HG02943 (cell line): ENCODE data around the gene TMEM203.
"Not testable (repeated sequence)": the region's sequence is repeated elsewhere in the genome, so short reads cannot be mapped to it uniquely, and the experiment has no call there.

Experiments
- ATAC-seq: cut with Tn5 transposase; IDR thresholded peaks from one replicate; pipeline ENCODE4 v1.9.1; 2021; ENCODE audit warnings: mild to moderate bottlenecking, low read depth, moderate library complexity; ENCODE audit not compliant: unreplicated experiment

Gene TMEM203

GRCh38 chr9:137242269-137243203, 37.1 kb upstream of the TMEM203 start:
- ATAC-seq = no peak

- peak; percentile 4 for ATAC-seq
Observed at GRCh38 chr9:137241490-137242268, 36.2 kb upstream of the TMEM203 start.

- ATAC-seq = peak; percentile 72
Observed at GRCh38 chr9:137240841-137241489, 35.5 kb upstream of the TMEM203 start, which contains the start of gene TUBB4B. TSS of gene TUBB4B (plus strand) at chr9:137241287. CDS start at chr9:137241361, 74 bp downstream.

DNA sequence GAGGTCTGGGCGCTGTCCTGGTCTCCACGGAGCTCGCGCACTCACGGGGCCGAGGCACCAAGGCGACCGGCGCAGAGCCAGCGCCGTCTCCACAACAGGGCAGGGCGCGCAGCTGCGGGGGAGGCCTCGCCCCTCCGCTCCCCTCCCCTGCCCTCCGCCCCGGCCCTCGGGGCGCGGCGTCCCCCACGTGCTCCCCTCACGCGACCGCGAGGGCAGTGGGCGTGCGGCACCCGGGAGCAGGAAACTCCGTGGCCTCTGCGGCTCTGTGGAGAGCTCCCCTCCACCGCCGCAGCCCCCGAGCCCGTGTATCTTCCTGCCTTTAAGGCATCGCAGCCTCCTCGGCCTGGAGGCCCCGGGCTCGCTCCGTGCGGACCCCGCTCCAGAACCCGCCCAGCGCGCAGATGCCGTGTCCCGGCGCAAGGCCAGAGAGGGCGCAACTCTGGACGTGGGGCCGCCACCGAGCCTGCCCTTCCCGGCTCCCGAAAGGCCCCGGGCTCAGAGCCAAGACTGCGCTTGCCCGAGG, 34.9 kb upstream of the TMEM203 start:
- peak; percentile 13 for ATAC-seq

DNA sequence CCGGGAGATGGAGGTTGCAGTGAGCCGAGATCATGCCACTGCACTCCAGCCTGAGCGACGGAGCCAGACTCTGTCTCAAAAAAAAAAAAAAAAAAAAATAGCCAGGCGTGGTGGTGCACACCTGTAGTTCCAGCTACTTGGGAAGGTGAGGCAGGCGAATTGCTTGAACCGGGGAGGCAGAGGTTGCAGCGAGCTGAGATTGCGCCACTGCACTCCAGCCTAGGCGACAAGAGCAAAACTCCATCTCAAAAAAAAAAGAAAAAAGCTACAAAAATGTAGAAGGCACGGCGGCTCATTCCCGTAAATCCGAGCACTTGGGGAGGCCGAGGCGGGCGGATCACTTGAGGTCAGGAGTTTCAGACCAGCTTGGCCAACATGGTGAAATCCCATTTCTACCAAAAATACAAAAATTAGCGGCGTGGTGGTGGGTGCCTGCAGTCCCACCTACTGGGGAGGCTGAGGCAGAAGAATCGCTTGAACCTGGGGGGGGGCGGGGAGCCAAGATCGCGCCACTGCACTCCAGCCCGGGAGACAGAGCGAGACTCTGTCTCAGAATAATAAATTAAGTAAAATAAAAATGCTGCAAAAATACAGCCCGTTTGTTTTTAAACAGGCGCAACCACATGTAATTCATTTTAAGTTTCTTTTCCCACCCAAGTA, 34.2 kb upstream of the TMEM203 start:
- not testable (repeated sequence) for ATAC-seq

GRCh38 chr9:137237759-137238726, 32.6 kb upstream of the TMEM203 start:
- ATAC-seq = no peak

DNA sequence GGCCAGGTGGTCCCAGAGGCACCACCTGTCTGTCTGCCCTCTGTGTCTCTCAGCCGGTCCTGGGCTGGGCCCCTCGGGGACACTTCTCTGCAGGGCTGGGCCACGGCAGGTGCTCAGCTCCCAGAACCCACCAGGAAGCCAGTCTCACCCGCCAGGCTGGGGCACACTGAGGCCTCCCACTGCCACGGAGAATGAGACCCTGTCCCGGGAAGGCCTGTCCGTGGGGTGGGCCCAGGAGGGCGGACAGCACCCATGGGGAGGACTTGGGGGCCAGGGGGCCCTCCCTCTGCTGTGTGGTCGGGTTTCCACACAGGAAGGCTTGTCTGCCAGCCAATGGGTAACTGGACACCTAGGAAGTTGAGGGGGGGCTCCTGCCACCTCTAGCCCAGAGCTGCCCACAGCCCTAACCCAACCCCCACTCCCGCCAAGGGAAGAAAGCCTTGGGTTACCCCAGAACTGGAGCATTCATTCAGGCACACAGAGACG, 31.5 kb upstream of the TMEM203 start:
- ATAC-seq = no peak

DNA sequence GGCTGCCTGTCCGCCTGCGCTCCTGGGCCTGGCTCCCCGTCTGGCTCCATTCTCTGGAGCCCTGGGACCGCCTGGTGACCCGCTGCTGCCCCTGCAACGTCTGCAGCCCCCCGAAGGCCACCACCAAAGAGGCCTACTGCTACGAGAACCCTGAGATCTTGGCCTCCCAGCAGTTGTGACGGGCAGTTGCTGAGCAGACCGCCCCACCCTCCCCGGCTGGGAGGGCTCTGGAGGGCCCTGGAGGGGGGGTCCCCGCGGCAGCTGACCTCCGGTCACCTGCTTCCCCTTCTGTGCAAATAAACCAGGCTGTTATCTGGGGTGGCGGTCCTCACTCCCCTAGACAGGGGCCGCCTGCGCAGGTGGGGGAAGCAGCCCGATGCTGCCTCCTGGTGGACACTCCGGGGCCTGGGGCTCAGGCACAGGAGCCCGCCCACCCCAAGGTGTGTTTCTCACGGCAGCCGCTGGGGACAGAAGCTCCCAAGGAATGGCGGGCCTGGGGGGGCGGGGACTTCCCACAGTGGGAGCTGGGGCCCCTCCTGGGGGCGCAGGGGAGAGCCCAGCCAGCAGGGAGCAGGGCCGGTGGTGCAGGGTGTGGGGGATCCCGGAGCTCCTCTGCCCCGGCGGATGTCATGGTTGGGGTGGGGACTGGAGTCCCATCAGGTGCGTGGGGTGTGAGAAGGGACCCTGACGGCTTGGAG, 30.9 kb upstream of the TMEM203 start:
- no peak for ATAC-seq

DNA sequence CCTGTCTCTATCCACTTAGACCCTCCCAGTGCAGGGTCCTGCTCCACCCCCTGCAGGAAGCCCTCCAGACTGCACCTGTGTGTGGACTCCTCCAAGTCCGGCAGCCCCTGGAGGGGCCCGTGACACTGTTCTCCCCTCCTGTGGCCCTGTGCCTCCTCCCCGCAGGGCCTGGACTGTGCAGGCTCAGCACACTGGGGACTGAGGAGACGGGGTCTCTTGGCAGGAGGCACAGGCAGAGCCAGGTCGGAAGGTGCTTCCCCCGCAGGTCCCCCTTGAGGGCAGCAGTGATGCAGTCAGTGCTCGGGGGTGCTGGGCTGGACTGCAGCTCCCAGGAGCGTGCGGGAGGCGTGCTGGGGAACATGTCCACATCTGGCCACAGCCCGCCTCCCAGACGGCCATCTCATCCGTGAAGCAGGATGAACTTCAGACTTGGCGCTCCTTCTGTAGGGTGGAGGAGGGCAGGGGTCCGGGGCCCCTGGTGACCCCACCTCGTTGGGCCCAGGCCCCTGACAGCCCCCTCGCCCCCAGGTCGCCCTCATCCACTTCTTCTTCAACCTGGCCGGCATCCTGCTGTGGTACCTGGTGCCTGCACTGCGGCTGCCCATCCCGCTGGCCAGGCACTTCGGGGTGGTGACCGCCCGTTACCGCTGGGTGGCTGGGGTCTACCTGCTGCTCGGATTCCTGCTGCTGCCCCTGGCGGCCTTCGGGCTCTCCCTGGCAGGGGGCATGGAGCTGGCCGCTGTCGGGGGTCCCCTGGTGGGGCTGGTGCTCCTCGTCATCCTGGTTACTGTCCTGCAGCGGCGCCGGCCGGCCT, 30.2 kb upstream of the TMEM203 start:
- no peak for ATAC-seq

GRCh38 chr9:137234758-137235423, 29.4 kb upstream of the TMEM203 start:
- ATAC-seq = no peak

- no peak for ATAC-seq
Observed at GRCh38 chr9:137234055-137234697, 28.7 kb upstream of the TMEM203 start.

DNA sequence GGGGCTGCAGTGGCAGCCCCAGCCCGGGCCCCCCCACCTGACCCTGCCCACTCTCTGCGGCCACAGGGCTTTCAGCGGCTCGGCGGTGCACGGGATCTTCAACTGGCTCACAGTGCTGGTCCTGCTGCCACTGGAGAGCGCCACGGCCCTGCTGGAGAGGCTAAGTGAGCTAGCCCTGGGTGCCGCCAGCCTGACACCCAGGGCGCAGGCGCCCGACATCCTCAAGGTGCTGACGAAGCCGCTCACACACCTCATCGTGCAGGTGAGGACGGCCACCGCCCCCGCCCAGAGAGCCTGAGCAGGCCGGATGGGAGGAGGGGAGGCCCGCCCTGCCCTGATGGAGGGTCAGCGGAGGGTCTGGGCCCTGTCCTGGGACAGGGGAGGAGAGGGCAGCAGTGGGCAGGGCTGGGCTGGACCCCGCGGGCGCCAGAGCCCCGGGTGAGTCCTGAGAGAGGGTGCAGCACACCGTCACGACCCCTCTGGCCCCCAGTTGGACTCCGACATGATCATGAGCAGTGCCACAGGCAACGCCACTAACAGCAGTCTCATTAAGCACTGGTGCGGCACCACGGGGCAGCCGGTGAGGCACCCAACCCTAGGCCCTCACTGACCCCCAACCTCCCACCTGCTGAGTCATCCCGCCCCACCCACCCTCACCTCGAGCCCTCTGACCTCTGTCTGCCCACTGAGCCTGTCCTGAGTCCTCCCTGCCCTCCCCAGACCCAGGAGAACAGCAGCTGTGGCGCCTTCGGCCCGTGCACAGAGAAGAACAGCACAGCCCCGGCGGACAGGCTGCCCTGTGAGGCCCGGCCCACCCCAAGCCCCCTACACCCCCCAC, 27.9 kb upstream of the TMEM203 start:
- no peak for ATAC-seq

GRCh38 chr9:137232510-137232909, 27.1 kb upstream of the TMEM203 start:
- ATAC-seq = no peak

DNA sequence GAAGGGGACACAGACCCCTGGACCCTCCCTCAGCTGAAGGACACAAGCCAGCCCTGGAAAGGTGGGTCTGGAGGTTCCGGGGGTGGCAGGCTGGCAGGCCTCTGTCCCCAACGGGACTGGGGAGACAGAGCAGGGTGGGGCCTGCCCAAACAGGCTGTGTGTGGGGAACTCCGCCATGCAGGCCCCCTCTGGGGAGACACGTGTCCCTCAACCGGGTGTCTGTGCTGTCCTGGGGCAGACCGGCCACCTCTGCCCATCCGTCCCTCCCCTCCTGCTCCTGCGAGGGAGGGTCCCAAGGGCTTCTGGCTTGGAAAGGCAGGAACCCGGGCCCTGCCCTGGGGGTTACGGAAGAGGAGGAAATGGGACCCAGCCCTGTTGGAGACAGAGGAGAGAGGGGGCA, 26.7 kb upstream of the TMEM203 start:
- ATAC-seq = no peak

DNA sequence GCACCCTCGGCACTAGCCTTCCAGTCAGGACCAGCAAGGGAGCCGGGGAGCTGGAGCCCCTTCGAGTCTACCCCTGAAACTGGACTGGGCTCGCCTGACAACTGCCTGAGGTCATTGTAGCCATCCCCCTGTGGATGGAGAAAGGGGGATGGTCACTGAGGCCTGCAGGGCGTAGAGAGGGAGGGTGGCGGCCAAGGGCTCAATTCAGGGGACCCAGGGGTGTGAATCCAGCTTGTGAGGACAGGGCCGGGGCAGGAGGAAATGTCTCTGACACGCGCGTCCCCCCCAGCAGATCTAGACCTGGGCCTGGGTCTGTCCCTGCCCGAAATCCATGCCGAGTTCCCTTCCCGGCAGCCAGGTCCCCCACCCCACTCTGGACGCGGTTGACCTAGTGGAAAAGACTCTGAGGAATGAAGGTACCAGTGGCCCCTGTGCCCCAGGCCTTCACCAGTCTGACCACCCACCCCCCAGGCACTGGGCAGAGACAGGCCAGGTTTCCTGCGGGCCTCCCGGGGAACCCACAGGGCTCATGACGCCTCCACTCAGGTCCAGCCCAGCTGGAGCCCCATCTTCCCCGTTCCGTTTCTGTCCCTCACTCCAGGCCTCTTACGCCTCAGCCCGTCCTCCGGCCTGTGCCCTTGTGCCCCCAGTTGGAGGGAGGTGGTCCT, 26.1 kb upstream of the TMEM203 start:
- no peak for ATAC-seq
